SJSA1 (cell line): ENCODE data around the gene TRIB2. TPM values are rescaled to one million over a fixed set of nuclear protein-coding genes. Genes with fewer than 3 reads are reported as not detected.
A peak's percentile ranks its signal among the peaks of the same experiment; 100 is the strongest.
"Not testable (repeated sequence)": the region's sequence is repeated elsewhere in the genome, so short reads cannot be mapped to it uniquely, and the experiment has no call there.

Experiments
- DNase-seq, 2 experiments: peaks; one replicate each; pipeline ENCODE4 v3.0.0-alpha.2; 2015 to 2020; ENCODE audit warnings: low spot score in 2 of 2, low read depth in 1 of 2
- H3K27ac ChIP-seq: fragments of 250-450 bp; sonication (Bioruptor Pico); 2 replicates; pipeline ENCODE4 v1.5.1; 2020; ENCODE audit warnings: mild to moderate bottlenecking, moderate library complexity
- H3K27me3 ChIP-seq: fragments of 250-450 bp; sonication (Bioruptor Pico); replicated peaks from 2 replicates; pipeline ENCODE4 v1.5.1; 2020; ENCODE audit warnings: mild to moderate bottlenecking, moderate library complexity
- H3K36me3 ChIP-seq: fragments of 250-450 bp; sonication (Bioruptor Pico); 2 replicates; pipeline ENCODE4 v1.5.1; 2020; ENCODE audit warnings: mild to moderate bottlenecking
- H3K4me1 ChIP-seq: fragments of 250-450 bp; sonication (Bioruptor Pico); replicated peaks from 2 replicates; pipeline ENCODE4 v1.6.1; 2021; ENCODE audit warnings: mild to moderate bottlenecking
- H3K4me3 ChIP-seq: fragments of 250-450 bp; sonication (Bioruptor Pico); 2 replicates; pipeline ENCODE4 v1.5.1; 2020; ENCODE audit warnings: mild to moderate bottlenecking
- H3K9me3 ChIP-seq: fragments of 250-450 bp; sonication (Bioruptor Pico); replicated peaks from 2 replicates; pipeline ENCODE4 v1.5.1; 2020; ENCODE audit warnings: mild to moderate bottlenecking
- total RNA-seq: library from RNA; depleted of rRNA; stranded (reverse); fragments of >200 nt; shearing (Covaris generic); gene quantifications from 2 replicates; pipeline ENCODE4 v1.2.3, GENCODE V29; 2014; rRNA removed

TRIB2 gene
- total RNA-seq = 16.4 and 36.9 TPM in 2 replicates

DNA sequence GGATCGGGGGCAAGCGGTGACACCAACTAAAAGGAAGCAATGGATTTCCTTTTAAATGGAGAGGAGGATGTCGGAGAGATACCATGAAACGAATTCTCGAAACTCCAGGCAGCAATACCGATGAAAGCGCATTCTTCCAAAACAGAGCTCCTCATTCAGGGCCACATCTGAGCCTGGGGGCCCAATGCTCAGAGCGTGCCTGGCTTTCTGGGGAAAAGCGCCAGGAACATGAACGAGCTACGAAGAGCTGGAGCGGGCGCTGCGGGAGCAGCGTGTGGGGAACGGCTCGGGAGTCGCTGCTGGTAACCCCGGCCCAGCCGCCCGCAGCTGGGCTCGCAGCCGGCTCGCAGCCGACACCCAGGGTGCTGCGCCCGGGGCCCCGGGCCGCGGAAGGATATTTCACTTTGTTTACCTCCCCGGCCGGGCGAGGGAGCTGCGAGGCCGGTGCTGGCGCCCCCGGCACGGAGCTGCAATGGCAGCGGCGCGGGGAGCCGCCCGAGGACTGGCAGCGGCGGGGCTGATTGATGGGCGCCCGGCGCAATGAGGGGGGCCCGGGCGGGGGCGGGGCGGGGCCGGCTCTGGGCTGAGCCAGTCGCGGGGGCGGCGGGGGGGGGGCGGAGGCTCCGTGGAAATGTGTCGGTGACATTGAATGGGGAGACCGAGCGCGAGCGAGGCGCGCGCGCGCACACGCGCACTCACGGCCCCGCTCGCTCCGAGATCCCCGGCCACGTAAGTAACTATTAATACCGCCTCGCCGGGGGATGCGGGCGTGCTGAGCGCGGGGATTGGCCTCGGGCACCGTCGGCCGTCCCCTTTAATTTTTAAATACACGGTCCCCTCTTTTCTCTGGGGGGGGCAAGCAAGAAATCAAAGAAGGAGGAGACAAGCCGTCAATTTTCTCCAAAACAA is at the start of gene TRIB2:
Gene TRIB2 (plus strand): TSS at position 655 of the 909 bp plus-strand sequence. CDS start 1,372 bp downstream, outside the sequence.
- Histone ChIP-seq H3K4me1 (peaks cover 45% of the 10 kb centered on the region), H3K36me3 (peaks cover 8% of the 10 kb centered on the region), H3K4me3 (peak within 1 kb of the TSS; percentile 79), H3K9me3 (no peaks in the 10 kb centered on the region), H3K27me3 (no peaks in the 10 kb centered on the region), H3K27ac (peak within 1 kb of the TSS; percentile 79)
- DNase-seq = peak; percentile 83 to 90

DNA sequence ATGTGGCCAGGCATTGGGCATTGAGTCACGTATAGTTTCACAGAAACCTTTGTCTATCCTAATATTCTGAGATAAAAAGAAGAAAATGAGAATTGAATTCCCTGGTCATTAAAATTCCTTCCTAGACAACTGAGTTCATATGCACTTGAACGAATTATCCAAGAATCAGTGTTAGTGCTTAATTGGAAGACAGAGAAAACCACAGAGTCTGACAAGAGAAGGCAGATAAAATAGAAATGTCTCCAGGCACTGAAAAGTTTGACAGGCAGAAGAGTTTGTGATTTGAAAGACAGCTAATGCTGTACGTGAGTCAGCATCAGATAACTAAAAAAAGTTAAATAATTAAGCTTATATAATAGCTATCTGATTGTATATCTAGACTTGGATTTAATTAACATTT is 47.7 kb upstream of the TRIB2 start:
- Histone ChIP-seq H3K27ac (no peak overlapping the region), H3K36me3 (no peaks in the 10 kb centered on the region), H3K4me1 (no peaks in the 10 kb centered on the region), H3K4me3 (no peak overlapping the region), H3K9me3 (no peaks in the 10 kb centered on the region), H3K27me3 (no peaks in the 10 kb centered on the region)
- no peak for DNase-seq

DNA sequence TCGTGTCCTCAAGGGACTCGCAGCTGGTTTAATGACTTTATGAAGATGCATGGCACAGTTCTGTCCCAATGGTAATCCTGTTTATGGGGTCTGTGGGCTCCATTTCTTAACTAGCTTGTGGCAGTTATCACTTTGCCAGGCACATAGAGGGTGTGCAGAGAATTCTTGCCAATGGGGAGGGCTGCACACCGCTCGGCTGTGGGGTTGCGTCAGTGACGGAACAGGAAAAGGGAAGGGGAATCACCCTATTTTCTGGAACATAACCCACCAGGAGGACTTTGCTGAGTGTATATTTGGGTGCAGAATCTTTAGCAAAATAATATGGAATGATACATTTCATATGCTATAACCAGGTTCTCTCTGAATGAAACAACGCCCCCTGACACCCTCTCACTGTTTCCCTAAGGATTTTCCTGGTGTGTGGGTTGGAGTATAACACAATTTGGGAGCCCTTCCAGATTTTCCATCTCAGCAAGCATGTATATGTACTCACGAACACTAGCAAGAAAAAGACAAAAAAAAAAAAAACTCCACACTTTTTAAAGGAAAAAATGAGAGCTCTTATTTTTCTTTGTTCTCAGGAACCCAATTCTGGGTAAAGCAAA is 43.9 kb upstream of the TRIB2 start:
- Histone ChIP-seq H3K27ac (no peak overlapping the region), H3K9me3 (no peaks in the 10 kb centered on the region), H3K36me3 (no peaks in the 10 kb centered on the region), H3K4me1 (no peaks in the 10 kb centered on the region), H3K27me3 (no peaks in the 10 kb centered on the region), H3K4me3 (no peak overlapping the region)
- DNase-seq = no peak

DNA sequence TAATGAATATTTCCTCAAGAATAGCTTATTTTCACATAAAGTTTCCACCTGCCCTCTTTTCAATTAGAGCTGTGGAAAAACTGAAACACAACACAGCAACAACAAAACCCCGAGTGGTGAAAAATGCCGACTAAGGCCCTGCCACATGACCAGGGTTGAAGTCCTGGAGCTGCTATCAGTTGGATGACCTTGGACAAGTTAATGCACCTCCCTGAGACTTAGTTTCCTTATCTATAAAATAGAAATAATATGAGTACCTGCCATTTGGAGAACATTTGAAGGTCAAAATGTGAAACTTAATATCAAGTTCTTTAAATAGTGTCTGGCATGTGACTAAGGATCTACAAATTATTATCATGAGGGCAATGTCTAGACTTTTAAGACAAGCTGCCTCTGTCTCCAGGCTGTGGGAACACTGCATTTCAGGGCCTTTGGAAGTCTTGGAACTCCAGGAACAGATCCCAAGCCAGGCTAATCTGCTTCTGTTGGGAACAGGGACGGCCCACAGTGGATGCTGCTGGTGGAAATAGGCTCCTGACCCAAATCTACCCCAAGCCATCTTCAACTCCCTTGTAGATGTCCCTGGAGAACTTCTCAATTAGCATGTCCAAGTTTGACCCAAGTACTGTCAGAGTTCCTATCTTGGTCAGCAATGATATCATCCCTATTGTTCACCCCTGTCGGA is 42.0 kb upstream of the TRIB2 start:
- no peaks in the 10 kb centered on the region for H3K4me1 ChIP-seq
- no peak for DNase-seq
- no peaks in the 10 kb centered on the region for H3K27me3 ChIP-seq
- no peak overlapping the region for H3K27ac ChIP-seq
- H3K4me3 ChIP-seq = no peak overlapping the region
- H3K9me3 ChIP-seq = no peaks in the 10 kb centered on the region
- no peaks in the 10 kb centered on the region for H3K36me3 ChIP-seq

- no peak for DNase-seq
- Histone ChIP-seq H3K27ac (no peak overlapping the region), H3K9me3 (0 out of 2 replicates have a peak, but pooled peaks cover 5% of the 10 kb centered on the region), H3K27me3 (no peaks in the 10 kb centered on the region), H3K4me3 (no peak overlapping the region), H3K36me3 (no peaks in the 10 kb centered on the region), H3K4me1 (no peaks in the 10 kb centered on the region)
Measured at GRCh38 chr2:12675352-12675795, 41.4 kb upstream of the TRIB2 start.

DNA sequence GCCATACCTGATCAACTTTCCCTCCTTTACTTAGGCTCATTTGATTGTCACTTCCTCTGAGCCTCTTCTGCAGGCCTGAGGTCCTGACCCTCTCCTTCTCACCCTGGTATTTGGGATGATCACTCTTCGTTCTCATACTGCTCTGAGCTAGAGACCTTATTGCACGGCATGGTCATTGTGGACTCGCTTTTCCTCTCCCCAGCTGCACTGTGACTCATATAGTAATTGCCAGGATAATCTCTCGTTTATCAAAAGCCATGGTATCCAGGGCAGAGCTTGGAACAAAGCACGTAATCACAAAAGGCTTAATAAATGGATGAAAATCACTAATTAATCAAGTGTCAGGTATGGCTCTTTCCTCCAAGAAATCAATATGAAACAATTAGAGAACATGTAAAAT is 40.9 kb upstream of the TRIB2 start:
- Histone ChIP-seq H3K27ac (no peak overlapping the region), H3K36me3 (no peaks in the 10 kb centered on the region), H3K4me1 (no peaks in the 10 kb centered on the region), H3K9me3 (0 out of 2 replicates have a peak, but pooled peaks cover 6% of the 10 kb centered on the region), H3K27me3 (no peaks in the 10 kb centered on the region), H3K4me3 (no peak overlapping the region)
- DNase-seq = no peak

DNA sequence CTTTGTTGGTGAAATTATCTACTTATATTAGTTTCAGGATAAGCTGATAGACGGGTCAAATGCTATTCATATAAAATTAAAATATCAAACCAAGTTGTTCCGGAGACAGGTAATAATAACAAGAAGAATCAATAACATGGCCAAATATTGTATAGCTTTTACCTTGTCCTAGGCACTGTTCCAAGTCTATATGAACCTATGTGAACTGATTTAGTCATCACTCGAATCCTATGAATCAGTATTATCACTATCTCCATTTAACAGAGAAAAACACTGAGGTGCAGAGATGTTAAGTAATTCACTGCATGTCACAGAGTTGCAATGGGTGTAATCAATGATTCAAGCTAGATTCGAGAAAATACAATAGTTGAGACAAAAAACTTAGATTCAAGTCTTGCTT is 40.0 kb upstream of the TRIB2 start:
- no peak for DNase-seq
- H3K4me3 ChIP-seq = no peak overlapping the region
- no peaks in the 10 kb centered on the region for H3K4me1 ChIP-seq
- H3K27me3 ChIP-seq = no peaks in the 10 kb centered on the region
- H3K27ac ChIP-seq = no peak overlapping the region
- 0 out of 2 replicates have a peak, but pooled peaks cover 6% of the 10 kb centered on the region for H3K9me3 ChIP-seq
- no peaks in the 10 kb centered on the region for H3K36me3 ChIP-seq

- Histone ChIP-seq H3K4me3 (no peak overlapping the region), H3K27me3 (no peaks in the 10 kb centered on the region), H3K36me3 (no peaks in the 10 kb centered on the region), H3K9me3 (0 out of 2 replicates have a peak, but pooled peaks cover 6% of the 10 kb centered on the region), H3K27ac (no peak overlapping the region), H3K4me1 (no peaks in the 10 kb centered on the region)
- DNase-seq = no peak
Measured at GRCh38 chr2:12678186-12678585, 38.5 kb upstream of the TRIB2 start.

DNA sequence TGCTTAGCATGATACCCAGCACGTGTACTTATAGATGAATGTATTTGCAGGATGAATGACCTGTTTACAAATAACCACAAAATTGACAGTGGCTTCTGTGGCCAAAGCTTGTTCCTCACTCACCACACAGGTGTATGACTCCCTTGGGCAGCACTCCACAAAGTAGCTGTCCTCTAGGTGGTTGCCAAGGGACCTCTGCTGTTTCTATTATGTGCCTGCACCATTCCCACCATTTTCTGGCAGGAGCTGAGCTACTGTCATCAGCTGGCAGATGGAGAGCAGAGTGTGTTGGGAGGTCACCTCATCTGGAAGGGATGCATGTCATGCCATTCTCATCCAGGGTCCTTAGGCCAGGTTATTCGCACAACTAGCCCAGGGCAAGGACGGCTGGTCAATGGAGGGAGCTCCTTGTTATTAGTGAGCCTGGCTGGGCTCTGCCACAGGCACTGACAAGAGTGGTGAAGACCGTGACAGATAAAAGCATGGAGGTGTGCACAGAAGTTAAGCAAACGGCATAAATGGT is 37.1 kb upstream of the TRIB2 start:
- Histone ChIP-seq H3K36me3 (no peaks in the 10 kb centered on the region), H3K27me3 (no peaks in the 10 kb centered on the region), H3K4me3 (no peak overlapping the region), H3K4me1 (no peaks in the 10 kb centered on the region), H3K27ac (no peak overlapping the region), H3K9me3 (0 out of 2 replicates have a peak, but pooled peaks cover 6% of the 10 kb centered on the region)
- no peak for DNase-seq

DNA sequence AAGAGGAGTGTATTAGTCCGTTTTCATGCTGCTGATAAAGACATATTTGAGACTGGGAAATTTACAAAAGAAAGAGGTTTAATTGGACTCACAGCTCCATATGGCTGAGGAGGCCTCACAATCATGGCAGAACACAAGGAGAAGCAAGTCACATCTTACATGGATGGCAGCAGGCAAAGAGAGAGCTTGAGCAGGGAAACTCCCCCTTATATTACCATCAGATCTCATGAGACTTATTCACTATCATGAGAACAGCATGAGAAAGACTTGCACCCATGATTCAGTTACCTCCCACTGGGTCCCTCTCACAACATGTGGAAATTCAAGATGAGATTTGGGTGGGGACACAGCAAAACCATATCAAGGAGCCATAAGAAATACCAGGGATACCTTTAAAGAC is 36.6 kb upstream of the TRIB2 start:
- H3K27me3 ChIP-seq, H3K9me3 ChIP-seq, H3K4me3 ChIP-seq, H3K27ac ChIP-seq, H3K36me3 ChIP-seq, DNase-seq, H3K4me1 ChIP-seq: not testable (repeated sequence)

DNA sequence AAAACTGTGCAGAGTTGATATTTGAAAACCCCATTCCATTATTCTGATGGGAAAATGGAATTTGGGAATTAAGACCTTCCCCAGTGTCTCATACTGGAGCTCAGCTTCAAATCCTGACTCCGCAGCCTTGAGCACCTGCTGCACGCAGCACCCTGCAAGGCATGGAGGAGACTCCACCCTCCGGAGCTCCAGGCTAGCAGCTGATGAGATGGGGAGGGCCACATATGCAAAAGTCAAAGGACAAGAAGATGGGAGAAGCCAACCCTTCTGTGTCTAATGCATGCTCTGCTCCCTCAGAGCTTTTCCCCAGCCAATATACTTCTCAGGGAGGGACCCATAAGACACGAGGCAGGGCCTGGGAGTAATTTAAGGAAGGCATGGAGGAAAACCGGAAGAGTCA is 34.7 kb upstream of the TRIB2 start:
- Histone ChIP-seq H3K4me1 (no peaks in the 10 kb centered on the region), H3K36me3 (no peaks in the 10 kb centered on the region), H3K4me3 (no peak overlapping the region), H3K27me3 (no peaks in the 10 kb centered on the region), H3K27ac (no peak overlapping the region), H3K9me3 (0 out of 2 replicates have a peak, but pooled peaks cover 6% of the 10 kb centered on the region)
- DNase-seq = no peak

- Histone ChIP-seq H3K27ac (no peak overlapping the region), H3K27me3 (no peaks in the 10 kb centered on the region), H3K4me3 (no peak overlapping the region), H3K36me3 (no peaks in the 10 kb centered on the region), H3K4me1 (no peaks in the 10 kb centered on the region), H3K9me3 (0 out of 2 replicates have a peak, but pooled peaks cover 6% of the 10 kb centered on the region)
- DNase-seq = no peak
Measured at GRCh38 chr2:12683457-12684100, 33.2 kb upstream of the TRIB2 start.

DNA sequence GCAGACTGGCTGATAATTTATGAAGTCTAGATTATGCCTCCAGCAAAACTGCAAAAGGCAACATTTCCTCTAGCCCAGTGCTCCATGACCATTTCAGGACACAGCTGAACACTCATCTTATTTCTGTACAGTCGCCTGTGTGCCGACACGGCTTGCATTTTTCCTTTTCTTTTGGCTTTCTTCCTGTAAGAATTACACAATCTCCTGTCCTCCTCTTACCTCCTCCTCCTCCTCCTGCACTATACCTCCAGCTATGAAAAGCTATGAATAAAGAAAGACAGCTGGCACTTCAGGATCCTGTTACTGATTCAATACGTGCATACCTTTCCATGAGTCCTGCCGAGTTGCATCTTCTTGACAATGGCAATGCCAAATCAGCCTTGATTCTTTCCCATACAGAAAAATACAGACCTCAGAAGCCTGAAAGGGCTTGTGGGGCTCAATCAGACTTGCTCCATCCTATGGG is 32.2 kb upstream of the TRIB2 start:
- no peak for DNase-seq
- Histone ChIP-seq H3K36me3 (no peaks in the 10 kb centered on the region), H3K4me1 (no peaks in the 10 kb centered on the region), H3K9me3 (0 out of 2 replicates have a peak, but pooled peaks cover 6% of the 10 kb centered on the region), H3K27ac (no peak overlapping the region), H3K27me3 (no peaks in the 10 kb centered on the region), H3K4me3 (no peak overlapping the region)
